ENCODE results near the gene PACS2. TPM values are rescaled to one million over a fixed set of nuclear protein-coding genes. Genes with fewer than 3 reads are reported as not detected.

PACS2 gene
- total and polyA plus RNA-seq, 2 experiments from 2014 or later, result 10.0 to 39.7 TPM

DNA sequence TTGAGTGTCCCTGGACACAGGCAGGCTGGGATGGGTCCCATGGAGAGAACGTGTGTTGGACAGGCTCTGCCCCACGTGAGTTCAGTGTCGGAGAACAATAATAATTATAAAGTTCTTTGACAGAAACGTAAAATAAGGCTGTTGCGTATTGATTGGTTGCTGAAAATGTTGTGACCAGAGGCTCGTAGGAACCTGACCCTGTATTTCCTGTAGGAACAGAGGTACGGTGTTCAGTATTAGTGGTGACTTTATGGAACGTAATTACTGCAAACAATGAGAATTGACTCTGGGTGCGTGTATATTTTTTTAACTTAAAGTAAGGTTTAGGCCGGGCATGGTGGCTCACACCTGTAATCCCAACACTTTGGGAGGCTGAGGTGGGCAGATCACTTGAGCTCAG lies 112.9 kb downstream of the PACS2 start:
- in situ Hi-C loops (cut with MboI), result no loop called here
- peaks cover 11% of the 10 kb centered on the region; the same call in 1 of the 2 replicates for H3F3A ChIP-seq (ENCODE audit: insufficient read depth)
- peaks cover 99% of the 10 kb centered on the region for H3K79me2 ChIP-seq (ENCODE audit: insufficient read depth)
- WGBS, 2 experiments (ENCODE audit: low coverage in 1 of 2, low lambda C conversion rate in 2 of 2, missing lambda C conversion rate in 2 of 2), result 97 to 98% methylated on average over 10 of the region's 10 CpGs
- no peaks in the 10 kb centered on the region for H3K27me3 ChIP-seq (replicated peaks; ENCODE audit: insufficient read depth)
- no peak overlapping the region for H3K4me2 ChIP-seq (ENCODE audit: unreplicated experiment)
- H2AFZ ChIP-seq, result no peak overlapping the region
- no peaks in the 10 kb centered on the region for H3K36me3 ChIP-seq (ENCODE audit: low read depth)
- H3K9ac ChIP-seq, result no peak overlapping the region
- TF ChIP-seq EZH2 (IDR thresholded peaks at IDR 0.05; ENCODE audit: insufficient read depth, poor library complexity, severe bottlenecking) (no peak), EZH2phosphoT487 (IDR thresholded peaks at IDR 0.05; ENCODE audit: insufficient read depth, low read depth) (no peak)
- no peaks in the 10 kb centered on the region for H3K9me3 ChIP-seq (ENCODE audit: low read depth)
- DNase-seq, result no peak
- H3K4me1 ChIP-seq (ENCODE audit: insufficient read depth), result peaks cover 10% of the 10 kb centered on the region
- H4K20me1 ChIP-seq (ENCODE audit: insufficient read depth), result no peaks in the 10 kb centered on the region; the same call in 1 of the 2 replicates
- H3K9me2 ChIP-seq (ENCODE audit: insufficient read depth), result no peaks in the 10 kb centered on the region
- no peak overlapping the region for H3K27ac ChIP-seq
- H3K4me3 ChIP-seq, result no peak overlapping the region

GRCh38 chr14:105427936-105428485 lies 113.5 kb downstream of the PACS2 start:
- Histone ChIP-seq H3F3A (ENCODE audit: insufficient read depth) (peaks cover 11% of the 10 kb centered on the region; the same call in 1 of the 2 replicates), H4K20me1 (ENCODE audit: insufficient read depth) (no peaks in the 10 kb centered on the region; the same call in 1 of the 2 replicates), H3K4me3 (no peak overlapping the region), H3K4me2 (ENCODE audit: unreplicated experiment) (no peak overlapping the region), H3K4me1 (ENCODE audit: insufficient read depth) (peaks cover 10% of the 10 kb centered on the region), H3K9ac (no peak overlapping the region), H2AFZ (no peak overlapping the region), H3K27me3 (replicated peaks; ENCODE audit: insufficient read depth) (no peaks in the 10 kb centered on the region), H3K9me2 (ENCODE audit: insufficient read depth) (no peaks in the 10 kb centered on the region), H3K9me3 (ENCODE audit: low read depth) (no peaks in the 10 kb centered on the region), H3K27ac (no peak overlapping the region), H3K36me3 (ENCODE audit: low read depth) (no peaks in the 10 kb centered on the region), H3K79me2 (ENCODE audit: insufficient read depth) (peaks cover 99% of the 10 kb centered on the region)
- 98% methylated on average over 9 of the region's 9 CpGs for WGBS, 2 experiments (ENCODE audit: low coverage in 1 of 2, low lambda C conversion rate in 2 of 2, missing lambda C conversion rate in 2 of 2)
- no peak for DNase-seq
- TF ChIP-seq EZH2 (IDR thresholded peaks at IDR 0.05; ENCODE audit: insufficient read depth, poor library complexity, severe bottlenecking) (no peak), EZH2phosphoT487 (IDR thresholded peaks at IDR 0.05; ENCODE audit: insufficient read depth, low read depth) (no peak)
- in situ Hi-C loops (cut with MboI), result no loop called here

DNA sequence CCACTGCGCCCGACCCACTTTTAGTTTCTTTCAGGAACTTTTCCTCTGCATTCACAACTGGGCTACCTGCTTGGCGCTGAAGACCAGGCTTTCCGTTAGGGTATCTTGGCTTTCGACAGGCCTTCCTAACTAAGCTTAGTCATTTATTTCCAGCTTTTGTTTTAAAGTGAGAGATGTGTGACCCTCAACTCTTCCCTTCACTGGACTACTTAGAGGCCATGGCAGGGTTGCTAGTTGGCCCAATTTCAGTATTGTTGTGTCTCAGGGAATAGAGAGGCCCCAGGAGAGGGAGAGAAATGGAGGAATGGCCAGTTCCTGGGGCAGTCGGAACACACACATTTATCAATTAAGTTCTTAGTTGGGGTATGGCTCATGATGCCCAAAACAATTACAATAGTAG lies 115.5 kb downstream of the PACS2 start:
- Histone ChIP-seq H3K4me3 (no peak overlapping the region), H3K4me1 (ENCODE audit: insufficient read depth) (peaks cover 10% of the 10 kb centered on the region), H3K9me3 (ENCODE audit: low read depth) (no peaks in the 10 kb centered on the region), H3F3A (ENCODE audit: insufficient read depth) (peaks cover 11% of the 10 kb centered on the region; the same call in 1 of the 2 replicates), H3K4me2 (ENCODE audit: unreplicated experiment) (no peak overlapping the region), H3K36me3 (ENCODE audit: low read depth) (no peaks in the 10 kb centered on the region), H3K79me2 (ENCODE audit: insufficient read depth) (peaks cover 99% of the 10 kb centered on the region), H3K27me3 (replicated peaks; ENCODE audit: insufficient read depth) (no peaks in the 10 kb centered on the region), H2AFZ (no peak overlapping the region), H4K20me1 (ENCODE audit: insufficient read depth) (peaks cover 6% of the 10 kb centered on the region; the same call in 1 of the 2 replicates), H3K9ac (no peak overlapping the region), H3K27ac (no peak overlapping the region), H3K9me2 (ENCODE audit: insufficient read depth) (no peaks in the 10 kb centered on the region)
- DNase-seq, result no peak
- WGBS, 2 experiments (ENCODE audit: low coverage in 1 of 2, low lambda C conversion rate in 2 of 2, missing lambda C conversion rate in 2 of 2), result 83 to 86% methylated on average over 6 of the region's 6 CpGs
- in situ Hi-C loops (cut with MboI), result no loop called here
- TF ChIP-seq EZH2 (IDR thresholded peaks at IDR 0.05; ENCODE audit: insufficient read depth, poor library complexity, severe bottlenecking), result no peak
- no peak for TF ChIP-seq EZH2phosphoT487 (IDR thresholded peaks at IDR 0.05; ENCODE audit: insufficient read depth, low read depth)

DNA sequence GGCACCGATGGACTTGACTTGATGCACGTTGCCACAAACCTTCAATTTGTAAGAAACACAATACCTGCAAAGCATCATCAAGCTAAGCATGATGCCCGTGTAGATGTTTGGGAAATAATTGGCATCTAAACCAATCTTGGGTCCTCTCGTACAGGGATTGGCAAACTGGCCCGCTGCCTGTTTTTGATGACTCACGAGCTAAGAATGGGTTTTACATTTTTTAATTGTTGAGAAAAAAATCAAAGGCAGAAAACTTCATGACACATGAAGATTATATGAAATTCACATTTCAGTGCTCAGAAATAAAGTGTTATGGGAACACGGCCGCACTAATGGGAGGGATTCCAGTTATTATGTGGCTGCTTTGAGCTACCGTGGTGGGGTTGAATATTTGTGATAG lies 116.0 kb downstream of the PACS2 start:
- H2AFZ ChIP-seq, result no peak overlapping the region
- H3K4me2 ChIP-seq (ENCODE audit: unreplicated experiment), result no peak overlapping the region
- in situ Hi-C loops (cut with MboI), result no loop called here
- H3K9ac ChIP-seq, result no peak overlapping the region
- H3K9me3 ChIP-seq (ENCODE audit: low read depth), result no peaks in the 10 kb centered on the region
- no peaks in the 10 kb centered on the region for H3K9me2 ChIP-seq (ENCODE audit: insufficient read depth)
- no peak overlapping the region for H3K27ac ChIP-seq
- H3K36me3 ChIP-seq (ENCODE audit: low read depth), result no peaks in the 10 kb centered on the region
- peak; percentile 66 for DNase-seq
- no peak for TF ChIP-seq EZH2 (IDR thresholded peaks at IDR 0.05; ENCODE audit: insufficient read depth, poor library complexity, severe bottlenecking)
- no peak for TF ChIP-seq EZH2phosphoT487 (IDR thresholded peaks at IDR 0.05; ENCODE audit: insufficient read depth, low read depth)
- peaks cover 10% of the 10 kb centered on the region for H3K4me1 ChIP-seq (ENCODE audit: insufficient read depth)
- H3F3A ChIP-seq (ENCODE audit: insufficient read depth), result peaks cover 11% of the 10 kb centered on the region; the same call in 1 of the 2 replicates
- 35 to 36% methylated on average over 9 of the region's 9 CpGs for WGBS, 2 experiments (ENCODE audit: low coverage in 1 of 2, low lambda C conversion rate in 2 of 2, missing lambda C conversion rate in 2 of 2)
- H3K79me2 ChIP-seq (ENCODE audit: insufficient read depth), result peaks cover 99% of the 10 kb centered on the region
- peaks cover 7% of the 10 kb centered on the region; the same call in 1 of the 2 replicates for H4K20me1 ChIP-seq (ENCODE audit: insufficient read depth)
- H3K4me3 ChIP-seq, result no peak overlapping the region
- H3K27me3 ChIP-seq (replicated peaks; ENCODE audit: insufficient read depth), result no peaks in the 10 kb centered on the region

Measured in GM23248 (cell line).